OCI-LY1 (cell line): ENCODE data around the gene AGBL1.

ENCODE experiments used
- CTCF ChIP-seq: fragments of 200-600 bp; sonication (generic), shearing (Covaris generic); IDR thresholded peaks from 2 replicates; pipeline ENCODE4 v1.5.1; 2017; ENCODE audit warnings: mild to moderate bottlenecking, antibody characterized with exemption, low read length, moderate library complexity, mixed read lengths
- EZH2 ChIP-seq: fragments of 200-600 bp; sonication (generic), shearing (Covaris generic); IDR thresholded peaks from 2 replicates; pipeline ENCODE4 v1.8.0; 2017; ENCODE audit warnings: borderline replicate concordance, mixed run types, mild to moderate bottlenecking, antibody characterized with exemption, low read length, moderate library complexity, mixed read lengths

- TF ChIP-seq CTCF: no peak
- TF ChIP-seq EZH2: no peak
Observed at GRCh38 chr15:86403914-86404583, 324.4 kb downstream of the AGBL1 start.
